LNCAP (cell line): ENCODE measurements around the gene RAB10.

ENCODE experiments used
- TF ChIP-seq, protein P1 (sequence below): fragments of 450-650 bp; IDR thresholded peaks from 2 replicates; pipeline ENCODE4 v1.5.1; 2017; ENCODE audit warnings: mild to moderate bottlenecking

The RAB10 gene

DNA sequence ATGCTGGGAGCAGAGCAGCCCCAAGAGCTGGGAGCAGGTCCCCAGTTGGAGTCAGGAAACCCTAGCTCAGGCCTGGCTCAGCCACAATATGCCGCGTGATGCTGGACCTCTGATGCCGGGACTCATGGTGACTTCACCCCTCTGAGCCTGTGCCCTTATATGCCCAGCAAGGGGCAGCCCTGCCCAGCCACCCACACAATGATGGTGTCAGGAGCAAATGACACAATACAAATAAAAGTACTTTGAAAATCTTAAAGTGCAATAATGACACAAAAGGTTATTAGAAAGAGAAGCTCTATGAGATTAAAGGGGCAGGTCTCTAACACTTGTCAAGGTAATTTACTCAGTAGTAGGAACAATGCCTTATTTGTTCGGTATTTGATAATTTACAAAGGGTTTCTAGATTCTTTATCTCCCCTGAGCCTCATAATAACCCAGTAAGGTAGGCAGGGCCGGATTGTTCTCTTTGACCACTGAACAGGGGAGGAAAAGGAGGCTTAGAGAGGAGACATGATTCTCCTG is 33.3 kb upstream of the RAB10 start:
- TF ChIP-seq, protein P1, sequence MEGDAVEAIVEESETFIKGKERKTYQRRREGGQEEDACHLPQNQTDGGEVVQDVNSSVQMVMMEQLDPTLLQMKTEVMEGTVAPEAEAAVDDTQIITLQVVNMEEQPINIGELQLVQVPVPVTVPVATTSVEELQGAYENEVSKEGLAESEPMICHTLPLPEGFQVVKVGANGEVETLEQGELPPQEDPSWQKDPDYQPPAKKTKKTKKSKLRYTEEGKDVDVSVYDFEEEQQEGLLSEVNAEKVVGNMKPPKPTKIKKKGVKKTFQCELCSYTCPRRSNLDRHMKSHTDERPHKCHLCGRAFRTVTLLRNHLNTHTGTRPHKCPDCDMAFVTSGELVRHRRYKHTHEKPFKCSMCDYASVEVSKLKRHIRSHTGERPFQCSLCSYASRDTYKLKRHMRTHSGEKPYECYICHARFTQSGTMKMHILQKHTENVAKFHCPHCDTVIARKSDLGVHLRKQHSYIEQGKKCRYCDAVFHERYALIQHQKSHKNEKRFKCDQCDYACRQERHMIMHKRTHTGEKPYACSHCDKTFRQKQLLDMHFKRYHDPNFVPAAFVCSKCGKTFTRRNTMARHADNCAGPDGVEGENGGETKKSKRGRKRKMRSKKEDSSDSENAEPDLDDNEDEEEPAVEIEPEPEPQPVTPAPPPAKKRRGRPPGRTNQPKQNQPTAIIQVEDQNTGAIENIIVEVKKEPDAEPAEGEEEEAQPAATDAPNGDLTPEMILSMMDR: no peak

DNA sequence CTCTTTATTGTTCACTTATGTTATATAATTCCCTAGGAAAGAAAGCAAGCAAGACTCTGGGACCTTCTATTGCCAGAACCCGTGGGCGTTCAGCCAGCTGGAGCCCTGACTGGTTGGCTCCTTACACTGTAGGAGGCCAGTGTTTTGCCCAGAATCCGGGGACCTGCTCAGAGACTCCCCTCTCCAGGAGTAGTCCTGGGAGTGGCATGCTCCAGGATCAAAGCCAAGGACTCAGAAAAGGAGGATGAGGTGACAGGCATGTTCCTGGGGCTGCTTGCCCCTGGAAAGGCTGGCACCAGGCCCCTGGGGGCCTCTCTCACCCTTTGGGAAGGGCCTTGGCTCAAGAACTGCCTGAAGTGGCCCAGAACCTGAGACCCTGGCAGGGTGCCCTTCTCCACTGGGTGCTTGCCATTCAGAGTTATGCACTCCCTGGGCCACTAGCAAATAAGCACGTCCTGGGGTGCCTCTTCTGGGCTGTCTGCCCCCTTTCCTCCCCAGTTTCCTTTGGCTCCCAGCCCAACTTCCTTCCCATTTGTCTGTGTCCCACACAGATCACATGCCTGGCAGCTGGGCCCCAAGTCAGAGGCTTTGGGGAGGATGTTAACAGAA is 32.0 kb upstream of the RAB10 start:
- TF ChIP-seq, protein P1: no peak

DNA sequence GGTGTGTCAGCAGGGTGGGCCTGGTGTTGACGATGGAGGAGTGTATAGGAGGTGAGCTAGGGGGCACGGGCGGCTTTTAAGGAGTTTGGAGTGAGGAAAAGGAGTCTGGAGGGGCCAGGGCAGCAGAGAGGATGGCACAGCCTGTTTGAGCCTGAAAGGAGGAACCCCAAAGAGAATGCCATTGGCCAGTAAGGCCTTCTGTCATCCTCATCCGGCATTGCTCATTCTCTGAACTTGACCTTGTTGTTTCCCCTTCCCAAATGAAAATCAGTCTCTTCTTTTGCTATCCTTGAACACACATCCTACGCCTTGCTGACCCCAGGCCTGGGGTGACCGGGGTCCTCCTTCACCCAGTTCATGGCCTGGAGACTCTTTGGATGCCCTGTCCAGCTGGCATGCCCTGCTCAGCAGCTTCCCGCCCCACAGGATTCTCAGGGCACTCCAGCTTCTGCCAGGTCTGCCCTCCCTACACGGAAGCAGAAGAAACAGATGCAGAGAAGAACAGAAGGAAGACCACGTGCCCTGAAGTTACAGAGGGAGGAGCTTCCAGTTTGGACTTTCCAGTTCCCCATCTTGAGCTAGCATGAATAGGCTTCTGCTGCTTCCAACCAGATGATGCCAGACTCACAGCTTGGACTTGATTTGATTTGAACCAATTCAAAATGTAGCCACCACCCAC is 31.1 kb upstream of the RAB10 start:
- TF ChIP-seq, protein P1: no peak

DNA sequence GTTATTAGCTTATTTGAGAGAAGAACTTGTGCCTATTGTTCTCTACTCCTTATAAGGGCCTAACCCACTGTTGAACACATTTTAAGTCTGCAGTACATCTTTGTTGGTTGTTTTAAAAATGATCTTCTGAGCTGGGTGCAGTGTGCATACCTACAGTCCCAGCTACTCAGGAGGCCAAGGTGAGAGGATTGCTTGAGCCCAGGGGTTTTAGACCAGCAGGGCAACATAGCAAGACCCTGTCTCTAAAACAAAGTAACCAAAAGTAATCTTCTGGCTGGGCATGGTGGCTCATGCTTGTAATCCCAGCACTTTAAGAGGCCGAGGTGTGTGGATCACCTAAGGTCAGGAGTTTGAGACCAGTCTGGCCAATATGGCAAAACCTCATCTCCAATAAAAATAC is 25.8 kb upstream of the RAB10 start:
- TF ChIP-seq, protein P1: no peak

DNA sequence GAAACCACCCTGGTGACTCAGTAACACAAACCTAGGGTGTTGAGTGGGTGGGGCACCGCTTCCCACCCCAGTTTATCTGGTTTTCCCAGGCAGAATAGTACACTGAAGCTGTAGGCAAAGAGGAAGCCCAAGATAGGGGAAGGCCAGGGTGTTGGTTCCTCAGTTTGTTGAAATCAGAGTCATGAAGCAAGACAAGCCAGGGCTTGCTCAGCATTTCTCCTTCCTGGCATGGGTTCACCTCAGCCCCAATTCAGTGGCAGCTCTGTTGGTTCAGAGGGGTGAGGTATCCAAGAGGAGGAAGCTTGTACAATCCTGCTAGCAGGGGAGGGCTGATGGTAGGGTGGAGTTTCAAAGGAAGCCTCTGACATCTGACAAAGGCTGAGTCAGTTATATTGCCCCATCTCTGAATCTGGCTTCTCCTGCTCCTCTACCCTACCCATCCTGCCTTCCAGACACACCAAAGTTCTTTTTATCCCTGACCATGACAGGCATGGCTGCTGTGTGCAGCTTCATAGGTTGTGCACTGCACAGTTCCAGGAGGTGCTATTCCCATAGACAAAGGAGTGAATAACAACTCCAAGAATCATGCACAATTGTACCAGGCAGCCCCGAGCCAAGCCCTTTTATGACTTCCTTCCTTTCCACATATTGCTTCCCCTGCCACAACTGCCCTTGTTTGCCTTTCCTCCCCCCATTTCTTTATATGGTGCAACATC is 24.9 kb upstream of the RAB10 start:
- TF ChIP-seq, protein P1: no peak

DNA sequence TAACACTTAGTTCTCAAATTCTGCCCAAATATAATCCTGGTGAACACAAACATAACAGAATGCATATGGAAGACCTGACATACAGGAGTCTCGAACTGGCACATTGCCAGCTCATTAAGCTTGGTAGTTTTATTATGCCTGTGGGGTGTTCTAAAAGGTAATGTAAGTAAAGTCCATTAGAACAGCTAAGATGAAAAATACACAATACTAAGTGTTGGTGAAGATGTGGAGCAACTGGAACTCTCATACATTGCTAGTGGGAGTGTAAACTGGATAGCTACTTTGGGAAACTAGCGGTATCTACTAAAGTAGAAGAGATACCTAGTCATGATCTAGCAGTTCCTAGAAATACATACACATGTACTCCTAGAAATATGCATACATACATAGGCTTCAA is 24.3 kb upstream of the RAB10 start:
- TF ChIP-seq, protein P1: no peak

DNA sequence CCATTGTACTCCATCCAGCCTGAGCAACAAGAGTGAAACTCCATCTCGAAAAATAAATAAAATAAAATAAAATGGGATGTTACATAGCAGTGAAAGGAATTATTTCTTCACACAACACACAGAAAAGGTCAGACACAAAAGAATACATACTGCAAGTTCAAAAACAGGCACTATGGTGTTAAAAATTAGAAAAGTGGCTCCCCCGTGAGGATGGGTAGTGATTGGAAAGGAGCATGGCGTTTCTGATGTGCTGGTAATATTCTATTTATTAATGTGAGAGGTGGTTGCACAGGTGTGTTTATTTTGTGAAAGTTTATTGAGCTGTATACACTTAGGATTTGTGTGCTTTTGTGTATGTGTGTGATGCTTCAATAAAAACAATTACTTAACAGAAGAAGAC is 22.9 kb upstream of the RAB10 start:
- TF ChIP-seq, protein P1: peak; percentile 29; the same call in 1 of the 2 replicates
